Lower lobe of right lung (tissue), 2 donors: ENCODE results near the gene SERP2. TPM values are rescaled to one million over a fixed set of nuclear protein-coding genes. Genes with fewer than 3 reads are reported as not detected.

ENCODE experiments used
- ATAC-seq, 2 donors: fragments of 200-7000 bp; cut with Tn5 transposase; one replicate each; pipeline ENCODE4 v1.9.1; 2020 to 2022; ENCODE audit warnings: mild to moderate bottlenecking in 2 of 2, moderate library complexity in 2 of 2
- DNase-seq: peaks from one replicate; pipeline ENCODE4 v3.0.0-alpha.2; 2020
- H3K27ac ChIP-seq: fragments of 200-600 bp; one replicate; pipeline ENCODE4 v1.8.0; 2022
- H3K27me3 ChIP-seq: fragments of 200-600 bp; one replicate; pipeline ENCODE4 v1.8.0; 2022; ENCODE audit warnings: low read depth
- H3K36me3 ChIP-seq: fragments of 200-600 bp; one replicate; pipeline ENCODE4 v1.8.0; 2022; ENCODE audit warnings: mild to moderate bottlenecking
- H3K4me1 ChIP-seq: fragments of 200-600 bp; one replicate; pipeline ENCODE4 v1.8.0; 2022
- H3K4me3 ChIP-seq: fragments of 200-600 bp; one replicate; pipeline ENCODE4 v1.8.0; 2022; ENCODE audit warnings: mild to moderate bottlenecking
- H3K9me3 ChIP-seq: fragments of 200-600 bp; one replicate; pipeline ENCODE4 v1.8.0; 2022
- CTCF ChIP-seq: fragments of 200-600 bp; IDR thresholded peaks from one replicate; pipeline ENCODE4 v1.8.0; 2022; ENCODE audit warnings: antibody characterized with exemption, mild to moderate bottlenecking
- intact Hi-C: fragments of 100-400 bp; cut with DNase I; formaldehyde crosslinking; loops from one replicate; pipeline ENCODE4 v1.11.0; 2022
- total RNA-seq: library from RNA; stranded (reverse); fragmentation: NEBNext Ultra II Directional; extraction: Animal tissue kit (Norgen Biotek cat#: 25700); gene quantifications from one replicate; pipeline ENCODE4 v1.2.1, GENCODE V29; 2021
- donor health status: DM: no; HTN: yes; CAD: no; lungs with severe emphysema.

The SERP2 gene
- total RNA-seq, 1 donor from 2014 or later, result 3.7 TPM

GRCh38 chr13:44425815-44426078 is 52.1 kb downstream of the SERP2 start:
- Histone ChIP-seq H3K27ac (no peak overlapping the region), H3K9me3 (no peaks in the 10 kb centered on the region), H3K27me3 (no peaks in the 10 kb centered on the region), H3K36me3 (no peaks in the 10 kb centered on the region), H3K4me1 (no peaks in the 10 kb centered on the region), H3K4me3 (no peak overlapping the region)
- TF ChIP-seq CTCF, result no peak
- intact Hi-C loops, result no loop called here
- no peak for ATAC-seq
- DNase-seq, result no peak

GRCh38 chr13:44426461-44426860 is 52.8 kb downstream of the SERP2 start:
- ATAC-seq, result no peak

GRCh38 chr13:44429311-44429710 is 55.7 kb downstream of the SERP2 start:
- peaks cover 20% of the 10 kb centered on the region for H3K36me3 ChIP-seq
- TF ChIP-seq CTCF, result no peak
- ATAC-seq (no peak), DNase-seq (no peak)
- no peaks in the 10 kb centered on the region for H3K27me3 ChIP-seq
- no peaks in the 10 kb centered on the region for H3K9me3 ChIP-seq
- H3K4me1 ChIP-seq, result peaks cover 6% of the 10 kb centered on the region
- intact Hi-C loops, result no loop called here
- no peak overlapping the region for H3K27ac ChIP-seq
- H3K4me3 ChIP-seq, result no peak overlapping the region

More at GRCh38 chr13:44426461-44426860, 52.8 kb downstream of the SERP2 start:
- Histone ChIP-seq H3K27ac (no peak overlapping the region), H3K4me1 (no peaks in the 10 kb centered on the region), H3K9me3 (no peaks in the 10 kb centered on the region), H3K4me3 (no peak overlapping the region), H3K27me3 (no peaks in the 10 kb centered on the region), H3K36me3 (no peaks in the 10 kb centered on the region)
- DNase-seq, result no peak
- intact Hi-C loops, result no loop called here
- no peak for TF ChIP-seq CTCF

- TF ChIP-seq CTCF, result no peak
- intact Hi-C loops, result loop anchor here (10.0 kb wide), 1 partner anchor 196 kb away; no protein-coding TSS in a partner anchor
- no peaks in the 10 kb centered on the region for H3K27me3 ChIP-seq
- DNase-seq (no peak), ATAC-seq (no peak)
- no peaks in the 10 kb centered on the region for H3K9me3 ChIP-seq
- peaks cover 25% of the 10 kb centered on the region for H3K36me3 ChIP-seq
- H3K4me1 ChIP-seq, result peaks cover 12% of the 10 kb centered on the region
- H3K4me3 ChIP-seq, result no peak overlapping the region
- no peak overlapping the region for H3K27ac ChIP-seq
These were observed 57.5 kb downstream of the SERP2 start for GRCh38 chr13:44431150-44431549.

GRCh38 chr13:44432650-44433049 is 59.0 kb downstream of the SERP2 start:
- H3K4me3 ChIP-seq, result peak overlapping the region; percentile 81
- no peaks in the 10 kb centered on the region for H3K27me3 ChIP-seq
- ATAC-seq (no peak), DNase-seq (no peak)
- H3K36me3 ChIP-seq, result peaks cover 25% of the 10 kb centered on the region
- peaks cover 19% of the 10 kb centered on the region for H3K4me1 ChIP-seq
- no peaks in the 10 kb centered on the region for H3K9me3 ChIP-seq
- intact Hi-C loops, result loop anchor here (10.0 kb wide), 1 partner anchor 198 kb away; no protein-coding TSS in a partner anchor
- no peak overlapping the region for H3K27ac ChIP-seq
- no peak for TF ChIP-seq CTCF
